ENCODE results near the gene ATXN1.

DNA sequence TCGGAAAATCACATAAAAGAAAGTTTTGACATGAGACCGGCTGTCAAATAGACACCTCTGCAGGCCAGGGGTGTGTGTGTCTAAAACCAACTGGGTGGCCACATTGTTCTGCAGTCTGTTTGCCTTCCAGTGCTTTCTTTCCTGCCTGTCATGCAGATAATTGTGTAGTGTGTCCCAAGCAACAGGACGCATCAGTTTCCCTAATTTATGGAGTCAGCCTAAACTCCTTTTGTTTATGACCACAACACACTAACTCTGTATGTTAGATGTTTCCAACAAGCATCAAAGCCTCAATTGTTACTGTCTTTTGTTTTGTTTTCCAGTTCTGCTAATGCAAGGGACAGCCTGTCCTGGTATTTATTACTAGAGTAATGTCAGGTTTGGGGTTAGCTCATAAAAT, 205.7 kb downstream of the ATXN1 start:
- TF ChIP-seq CTCF (IDR thresholded peaks at IDR 0.05), result no peak
- no peak for TF ChIP-seq POLR2A (IDR thresholded peaks at IDR 0.05)
- TF ChIP-seq EP300 (IDR thresholded peaks at IDR 0.05), result peak in 1 of 2 donors; percentile 18
